ENCODE data around the gene PCOLCE2.

DNA sequence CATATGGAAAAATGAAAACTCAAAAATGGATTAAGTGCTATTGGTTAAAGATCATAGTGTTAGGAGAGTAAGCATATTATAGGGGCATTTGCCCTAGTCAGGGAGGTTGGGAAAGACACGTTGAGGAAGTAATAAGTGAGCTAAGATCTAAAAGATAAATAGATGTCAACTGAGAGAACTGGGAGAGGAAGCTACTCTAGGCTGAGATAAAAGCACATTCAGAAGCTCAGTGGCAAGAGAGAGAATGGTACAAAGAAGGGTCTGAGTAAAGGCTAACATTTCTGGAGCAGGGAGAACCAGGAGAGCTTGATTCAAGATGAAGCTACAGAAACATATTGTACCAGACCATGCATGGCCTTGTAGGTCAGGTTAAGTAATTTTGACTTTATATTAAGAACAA, 101.2 kb downstream of the PCOLCE2 start:
- no peak for TF ChIP-seq POLR2AphosphoS5 (IDR thresholded peaks at IDR 0.05)
- TF ChIP-seq, protein P1, sequence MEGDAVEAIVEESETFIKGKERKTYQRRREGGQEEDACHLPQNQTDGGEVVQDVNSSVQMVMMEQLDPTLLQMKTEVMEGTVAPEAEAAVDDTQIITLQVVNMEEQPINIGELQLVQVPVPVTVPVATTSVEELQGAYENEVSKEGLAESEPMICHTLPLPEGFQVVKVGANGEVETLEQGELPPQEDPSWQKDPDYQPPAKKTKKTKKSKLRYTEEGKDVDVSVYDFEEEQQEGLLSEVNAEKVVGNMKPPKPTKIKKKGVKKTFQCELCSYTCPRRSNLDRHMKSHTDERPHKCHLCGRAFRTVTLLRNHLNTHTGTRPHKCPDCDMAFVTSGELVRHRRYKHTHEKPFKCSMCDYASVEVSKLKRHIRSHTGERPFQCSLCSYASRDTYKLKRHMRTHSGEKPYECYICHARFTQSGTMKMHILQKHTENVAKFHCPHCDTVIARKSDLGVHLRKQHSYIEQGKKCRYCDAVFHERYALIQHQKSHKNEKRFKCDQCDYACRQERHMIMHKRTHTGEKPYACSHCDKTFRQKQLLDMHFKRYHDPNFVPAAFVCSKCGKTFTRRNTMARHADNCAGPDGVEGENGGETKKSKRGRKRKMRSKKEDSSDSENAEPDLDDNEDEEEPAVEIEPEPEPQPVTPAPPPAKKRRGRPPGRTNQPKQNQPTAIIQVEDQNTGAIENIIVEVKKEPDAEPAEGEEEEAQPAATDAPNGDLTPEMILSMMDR (IDR thresholded peaks at IDR 0.05), result no peak
- TF ChIP-seq POLR2A (IDR thresholded peaks at IDR 0.05), result no peak

Data from gastroesophageal sphincter (tissue), 3 donors.